ENCODE data around the gene KIF4A.

The KIF4A gene

DNA sequence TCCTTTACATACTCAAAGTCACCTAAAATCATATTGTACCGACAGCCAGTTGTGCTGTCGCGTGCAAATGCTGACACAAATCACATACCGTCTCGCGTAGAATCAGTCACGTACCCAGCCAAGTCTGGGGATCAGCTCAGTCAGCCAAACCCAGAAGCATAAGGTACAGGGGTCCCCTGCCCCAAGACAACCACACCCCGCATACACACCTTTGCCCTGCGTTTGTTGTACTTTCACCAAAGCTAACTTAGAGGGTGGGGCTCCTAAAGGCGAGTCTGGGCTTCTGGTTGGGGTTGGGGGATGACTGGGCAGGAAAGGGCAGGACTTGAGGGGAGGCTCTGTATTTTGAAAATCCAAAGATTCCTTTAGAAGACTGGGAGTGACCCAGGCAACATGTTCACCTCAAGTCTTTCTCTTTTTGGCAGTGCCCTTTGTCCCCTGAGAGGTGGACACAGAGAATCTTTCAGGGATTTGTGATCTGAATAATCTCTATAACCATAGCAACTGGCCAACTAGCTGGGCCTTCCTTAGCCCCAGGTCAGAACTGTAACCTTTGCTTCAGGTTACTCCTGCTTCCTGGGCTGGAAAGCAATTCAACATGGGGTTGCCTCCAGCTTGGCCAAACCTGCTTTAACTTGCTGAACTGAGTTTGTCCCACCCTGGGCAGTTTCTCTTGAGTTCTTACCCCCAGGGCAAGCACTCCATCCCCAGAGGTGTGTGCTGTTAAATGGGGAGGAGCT is 134.2 kb downstream of the KIF4A start:
- Histone ChIP-seq H3K4me2 (no peak overlapping the region), H4K20me1 (ENCODE audit: insufficient read depth) (no peaks in the 10 kb centered on the region), H3K4me1 (ENCODE audit: low read depth, poor library complexity, severe bottlenecking) (no peaks in the 10 kb centered on the region), H2AFZ (ENCODE audit: low read depth) (no peak overlapping the region), H3K27me3 (ENCODE audit: insufficient read depth, low read depth) (no peaks in the 10 kb centered on the region), H3K36me3 (ENCODE audit: insufficient read depth) (no peaks in the 10 kb centered on the region), H3K79me2 (ENCODE audit: insufficient read depth, low read depth) (no peaks in the 10 kb centered on the region), H3K27ac (no peak overlapping the region), H3K4me3 (IDR thresholded peaks at IDR 0.05; ENCODE audit: insufficient read depth, low read depth, low read length) (no peak overlapping the region), H3K9ac (no peak overlapping the region)
- TF ChIP-seq, protein P1, sequence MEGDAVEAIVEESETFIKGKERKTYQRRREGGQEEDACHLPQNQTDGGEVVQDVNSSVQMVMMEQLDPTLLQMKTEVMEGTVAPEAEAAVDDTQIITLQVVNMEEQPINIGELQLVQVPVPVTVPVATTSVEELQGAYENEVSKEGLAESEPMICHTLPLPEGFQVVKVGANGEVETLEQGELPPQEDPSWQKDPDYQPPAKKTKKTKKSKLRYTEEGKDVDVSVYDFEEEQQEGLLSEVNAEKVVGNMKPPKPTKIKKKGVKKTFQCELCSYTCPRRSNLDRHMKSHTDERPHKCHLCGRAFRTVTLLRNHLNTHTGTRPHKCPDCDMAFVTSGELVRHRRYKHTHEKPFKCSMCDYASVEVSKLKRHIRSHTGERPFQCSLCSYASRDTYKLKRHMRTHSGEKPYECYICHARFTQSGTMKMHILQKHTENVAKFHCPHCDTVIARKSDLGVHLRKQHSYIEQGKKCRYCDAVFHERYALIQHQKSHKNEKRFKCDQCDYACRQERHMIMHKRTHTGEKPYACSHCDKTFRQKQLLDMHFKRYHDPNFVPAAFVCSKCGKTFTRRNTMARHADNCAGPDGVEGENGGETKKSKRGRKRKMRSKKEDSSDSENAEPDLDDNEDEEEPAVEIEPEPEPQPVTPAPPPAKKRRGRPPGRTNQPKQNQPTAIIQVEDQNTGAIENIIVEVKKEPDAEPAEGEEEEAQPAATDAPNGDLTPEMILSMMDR (conservative IDR thresholded peaks at IDR 0.05; ENCODE audit: low read depth, low read length), result no peak

DNA sequence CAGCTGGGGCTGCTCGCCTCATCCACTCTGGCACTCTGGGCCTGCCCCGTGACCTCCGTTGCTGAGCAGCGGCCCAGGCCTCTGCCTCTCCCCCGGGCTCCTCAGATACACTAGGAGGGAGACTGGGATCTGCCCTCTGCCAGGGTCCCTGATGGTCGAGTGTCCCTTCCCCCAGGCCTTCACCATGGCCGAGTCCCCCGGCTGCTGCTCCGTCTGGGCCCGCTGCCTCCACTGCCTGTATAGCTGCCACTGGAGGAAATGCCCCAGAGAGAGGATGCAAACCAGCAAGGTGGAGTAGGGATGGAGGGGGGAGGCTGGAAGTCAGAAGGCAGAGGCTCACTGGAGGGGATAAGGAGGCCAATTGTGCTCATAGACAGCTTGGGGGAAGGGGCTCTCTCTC is 134.9 kb downstream of the KIF4A start:
- Histone ChIP-seq H3K4me1 (ENCODE audit: low read depth, poor library complexity, severe bottlenecking) (no peaks in the 10 kb centered on the region), H3K27me3 (ENCODE audit: insufficient read depth, low read depth) (no peaks in the 10 kb centered on the region)

DNA sequence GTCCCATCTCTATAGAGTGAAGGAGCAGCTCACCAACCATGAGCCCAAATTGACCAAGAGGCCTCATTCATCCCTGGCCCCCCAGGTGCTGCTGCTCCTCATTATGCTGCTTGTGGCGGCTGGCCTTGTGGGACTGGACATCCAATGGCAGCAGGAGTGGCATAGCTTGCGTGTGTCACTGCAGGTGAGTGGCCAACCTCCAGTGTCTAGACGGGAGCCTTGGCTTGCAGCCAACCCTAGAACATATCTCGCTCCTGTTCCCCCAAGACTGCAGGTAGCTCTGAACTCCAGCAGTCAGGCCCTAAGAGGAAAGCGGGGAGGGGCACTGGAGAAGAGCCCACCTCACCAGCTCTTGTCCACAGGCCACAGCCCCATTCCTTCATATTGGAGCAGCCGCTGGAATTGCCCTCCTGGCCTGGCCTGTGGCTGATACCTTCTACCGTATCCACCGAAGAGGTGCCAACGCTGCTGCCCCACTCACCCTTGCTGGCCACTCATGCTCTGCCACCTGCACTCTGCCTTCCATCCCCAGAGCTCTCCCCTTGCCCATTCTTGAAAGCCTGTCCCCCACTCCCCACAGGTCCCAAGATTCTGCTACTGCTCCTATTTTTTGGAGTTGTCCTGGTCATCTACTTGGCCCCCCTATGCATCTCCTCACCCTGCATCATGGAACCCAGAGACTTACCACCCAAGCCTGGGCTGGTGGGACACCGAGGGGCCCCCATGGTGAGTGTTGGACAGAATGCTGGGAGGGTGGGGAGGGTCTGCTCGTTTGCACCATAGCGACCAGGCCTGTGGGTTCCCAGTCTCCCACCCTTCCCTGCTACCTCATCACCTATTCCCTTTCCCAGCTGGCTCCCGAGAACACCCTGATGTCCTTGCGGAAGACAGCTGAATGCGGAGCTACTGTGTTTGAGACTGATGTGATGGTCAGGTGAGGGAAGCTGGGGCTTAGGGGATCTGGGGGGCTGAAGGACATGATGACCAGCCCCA is 136.7 kb downstream of the KIF4A start:
- Histone ChIP-seq H3K27me3 (ENCODE audit: insufficient read depth, low read depth) (no peaks in the 10 kb centered on the region), H3K79me2 (ENCODE audit: insufficient read depth, low read depth) (no peaks in the 10 kb centered on the region)

More for the DNA sequence above, 134.9 kb downstream of the KIF4A start:
- Histone ChIP-seq H3K36me3 (ENCODE audit: insufficient read depth) (no peaks in the 10 kb centered on the region), H3K79me2 (ENCODE audit: insufficient read depth, low read depth) (no peaks in the 10 kb centered on the region), H3K9ac (no peak overlapping the region), H3K4me3 (IDR thresholded peaks at IDR 0.05; ENCODE audit: insufficient read depth, low read depth, low read length) (no peak overlapping the region), H2AFZ (ENCODE audit: low read depth) (no peak overlapping the region), H3K27ac (no peak overlapping the region), H4K20me1 (ENCODE audit: insufficient read depth) (no peaks in the 10 kb centered on the region), H3K4me2 (no peak overlapping the region)
- TF ChIP-seq, protein P1 (conservative IDR thresholded peaks at IDR 0.05; ENCODE audit: low read depth, low read length), result no peak

DNA sequence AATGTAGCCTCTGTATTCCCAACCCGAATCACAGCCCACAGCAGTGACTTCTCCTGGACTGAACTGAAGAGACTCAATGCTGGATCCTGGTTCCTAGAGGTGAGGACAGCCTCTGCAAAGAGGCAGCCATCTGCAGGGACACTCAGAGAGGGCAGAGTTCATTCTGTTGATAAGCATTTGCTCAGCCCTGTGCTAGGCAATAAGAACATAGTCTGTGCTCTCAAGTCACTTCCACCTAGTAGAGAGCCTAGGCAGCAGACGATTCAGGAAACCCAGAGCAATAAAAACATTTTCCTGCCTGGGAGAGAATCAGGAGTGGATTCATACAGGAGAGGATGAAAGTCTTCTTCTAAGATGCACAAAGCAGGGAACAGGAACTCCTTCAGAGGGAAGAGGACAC is 137.5 kb downstream of the KIF4A start:
- H3K4me2 ChIP-seq, result no peak overlapping the region
- no peaks in the 10 kb centered on the region for H3K4me1 ChIP-seq (ENCODE audit: low read depth, poor library complexity, severe bottlenecking)
- no peaks in the 10 kb centered on the region for H3K79me2 ChIP-seq (ENCODE audit: insufficient read depth, low read depth)
- no peak overlapping the region for H3K4me3 ChIP-seq (IDR thresholded peaks at IDR 0.05; ENCODE audit: insufficient read depth, low read depth, low read length)
- no peaks in the 10 kb centered on the region for H4K20me1 ChIP-seq (ENCODE audit: insufficient read depth)
- H3K36me3 ChIP-seq (ENCODE audit: insufficient read depth), result no peaks in the 10 kb centered on the region
- H3K27ac ChIP-seq, result no peak overlapping the region
- H3K9ac ChIP-seq, result no peak overlapping the region
- TF ChIP-seq, protein P1 (conservative IDR thresholded peaks at IDR 0.05; ENCODE audit: low read depth, low read length), result no peak
- no peaks in the 10 kb centered on the region for H3K27me3 ChIP-seq (ENCODE audit: insufficient read depth, low read depth)
- H2AFZ ChIP-seq (ENCODE audit: low read depth), result no peak overlapping the region

More for the DNA sequence above, 136.7 kb downstream of the KIF4A start:
- no peak overlapping the region for H3K4me2 ChIP-seq
- H3K9ac ChIP-seq, result no peak overlapping the region
- no peak overlapping the region for H3K4me3 ChIP-seq (IDR thresholded peaks at IDR 0.05; ENCODE audit: insufficient read depth, low read depth, low read length)
- no peaks in the 10 kb centered on the region for H3K4me1 ChIP-seq (ENCODE audit: low read depth, poor library complexity, severe bottlenecking)
- no peak overlapping the region for H3K27ac ChIP-seq
- no peak overlapping the region for H2AFZ ChIP-seq (ENCODE audit: low read depth)
- H3K36me3 ChIP-seq (ENCODE audit: insufficient read depth), result no peaks in the 10 kb centered on the region
- no peaks in the 10 kb centered on the region for H4K20me1 ChIP-seq (ENCODE audit: insufficient read depth)
- TF ChIP-seq, protein P1 (conservative IDR thresholded peaks at IDR 0.05; ENCODE audit: low read depth, low read length), result no peak

Measured in KMS-11 (cell line).